IPS-11a (cell line): ENCODE measurements around the gene SYCE3.
"Not testable (repeated sequence)": the region's sequence is repeated elsewhere in the genome, so short reads cannot be mapped to it uniquely, and the experiment has no call there.

Source experiments
- H3K4me3 ChIP-seq: one replicate; pipeline ENCODE4 v1.5.1; 2013; ENCODE audit warnings: low read depth, low read length, control low read depth

SYCE3 gene, protein sequence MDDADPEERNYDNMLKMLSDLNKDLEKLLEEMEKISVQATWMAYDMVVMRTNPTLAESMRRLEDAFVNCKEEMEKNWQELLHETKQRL

DNA sequence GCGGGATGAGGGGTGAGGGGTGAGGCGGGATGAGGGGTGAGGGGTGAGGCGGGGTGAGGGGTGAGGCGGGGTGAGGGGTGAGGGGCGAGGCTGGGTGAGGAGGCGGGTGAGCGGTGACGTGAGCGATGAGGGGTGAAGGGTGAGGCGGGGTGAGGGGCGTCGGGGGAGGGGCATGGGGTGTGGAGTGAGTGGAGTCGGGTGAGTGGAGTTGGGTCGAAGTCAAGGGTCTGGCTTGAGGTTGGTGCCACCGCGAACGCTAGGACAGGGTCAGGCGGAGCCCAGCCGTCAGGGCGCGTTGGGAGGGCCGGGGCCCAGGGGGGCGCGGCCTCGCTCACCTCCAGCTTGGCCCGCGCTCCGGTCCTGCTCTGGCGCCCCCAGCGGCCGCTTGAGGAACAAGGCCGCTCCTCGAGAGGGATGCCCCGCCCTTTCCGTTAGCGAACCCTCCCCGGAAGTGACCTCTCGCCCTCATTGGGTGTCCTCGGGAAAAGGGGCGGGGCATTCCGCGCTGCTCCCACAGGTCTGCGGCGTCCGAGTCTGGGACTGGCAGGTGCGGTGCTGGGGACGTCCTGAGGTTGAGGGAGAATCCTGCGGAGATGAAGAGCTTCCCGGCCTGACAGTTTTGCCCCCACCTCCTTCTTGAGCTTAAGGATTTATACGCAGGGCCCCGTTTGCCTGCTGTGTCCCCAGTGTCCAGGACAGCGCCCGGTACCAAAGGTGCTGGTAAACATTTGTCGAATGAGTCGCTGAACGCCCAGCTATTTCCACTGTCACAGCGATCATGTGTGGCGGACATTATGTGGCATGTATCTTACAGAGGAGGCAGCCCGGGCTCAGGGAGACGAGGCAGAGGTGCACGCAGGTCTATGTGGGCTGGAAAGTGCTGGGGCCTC, at the start of gene SYCE3:
TSS of gene SYCE3 (minus strand) at position 397 of the 890 bp plus-strand sequence. CDS start 6,514 bp downstream, outside the sequence.
- H3K4me3 ChIP-seq, result peak within 1 kb of the TSS; percentile 65

DNA sequence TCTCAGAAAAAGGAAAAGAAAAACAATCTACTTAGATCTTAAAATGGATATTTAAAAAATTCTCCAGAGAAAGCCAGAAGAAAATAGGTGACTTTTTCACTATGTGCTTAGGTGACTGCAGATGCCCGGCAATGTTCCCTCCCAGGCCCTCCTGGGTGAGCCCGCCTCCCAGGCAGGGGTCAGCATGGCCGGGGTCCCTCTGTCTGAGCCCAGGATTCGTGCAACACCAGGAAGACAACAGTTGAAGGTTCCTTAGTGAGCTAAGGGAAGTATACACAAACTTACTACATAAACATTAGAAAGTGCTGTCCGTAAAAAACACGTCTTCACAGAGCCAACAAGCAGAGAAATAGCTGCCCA, 49.4 kb upstream of the SYCE3 start:
- H3K4me3 ChIP-seq, result no peak overlapping the region

DNA sequence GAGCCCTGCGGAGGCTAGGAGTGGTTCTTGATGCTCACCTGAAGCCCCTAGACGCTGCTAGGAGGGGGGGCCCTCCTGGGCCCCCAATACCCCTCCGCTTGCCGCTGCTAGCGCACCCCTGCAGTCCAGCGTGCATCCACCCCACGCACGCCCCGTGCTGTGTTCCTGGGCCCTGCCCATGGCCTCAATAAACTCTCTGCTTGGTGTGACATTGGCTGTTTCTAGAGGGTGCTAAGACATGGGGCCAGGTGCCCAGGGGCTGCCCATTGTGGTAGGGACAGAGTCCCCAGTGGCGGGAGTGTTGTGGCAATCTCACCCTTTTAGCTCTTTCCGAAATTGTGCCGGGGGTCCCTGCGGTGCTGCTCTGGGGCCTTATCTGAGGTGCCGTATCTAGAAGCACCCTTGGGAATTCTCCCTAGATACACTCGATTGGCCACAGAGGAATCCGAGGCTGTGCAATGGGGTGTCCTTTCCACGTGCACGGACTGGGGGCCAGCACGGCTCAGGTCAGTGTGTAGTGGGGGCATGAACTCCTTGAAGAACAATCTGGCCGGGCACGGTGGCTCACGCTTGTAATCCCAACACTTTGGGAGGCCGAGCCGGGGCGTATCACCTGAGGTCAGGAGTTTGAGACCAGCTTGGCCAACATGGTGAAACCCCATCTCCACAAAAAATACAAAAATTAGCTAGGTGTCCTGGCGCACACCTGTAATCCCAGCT, 48.8 kb upstream of the SYCE3 start:
- H3K4me3 ChIP-seq, result no peak overlapping the region

DNA sequence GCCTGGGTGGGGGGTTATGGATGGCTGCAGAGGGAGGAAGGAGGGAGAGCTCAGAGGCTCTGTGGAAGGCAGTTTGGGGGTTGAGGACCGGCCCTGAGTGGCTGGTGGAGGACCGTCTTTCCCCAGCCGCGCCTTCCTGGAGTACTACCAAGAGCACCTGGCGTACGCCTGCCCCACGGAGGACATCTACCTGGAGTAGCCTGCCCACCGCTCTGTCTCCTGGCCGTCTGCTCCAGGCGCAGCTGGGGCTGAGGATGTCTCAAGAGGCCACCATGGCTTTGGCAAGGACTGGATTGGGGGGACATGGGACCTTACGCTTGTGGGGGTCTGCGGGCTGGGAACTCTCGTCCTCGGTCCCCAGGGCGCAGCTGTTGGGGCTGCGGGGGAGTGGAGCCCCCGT, 47.9 kb upstream of the SYCE3 start:
- H3K4me3 ChIP-seq, result no peak overlapping the region

DNA sequence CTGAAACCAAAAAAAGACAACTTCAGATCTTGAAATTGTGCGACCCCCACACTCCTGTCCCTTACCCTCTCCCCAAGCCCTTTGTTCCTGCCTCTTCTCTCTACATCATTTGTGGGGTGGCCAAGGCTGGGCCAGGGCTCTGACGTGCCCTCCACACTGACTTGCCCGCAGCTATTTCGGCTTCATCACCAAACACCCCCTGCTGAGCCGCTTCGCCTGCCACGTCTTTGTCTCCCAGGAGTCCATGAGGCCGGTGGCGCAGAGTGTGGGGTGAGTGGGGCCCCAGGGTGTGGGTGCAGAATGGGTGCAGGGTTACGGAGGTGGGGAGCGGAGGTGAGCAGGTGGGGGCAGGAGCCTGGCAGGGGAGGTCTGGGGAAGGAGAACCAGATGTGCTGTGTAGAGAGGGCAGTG, 47.3 kb upstream of the SYCE3 start:
- H3K4me3 ChIP-seq, result no peak overlapping the region

DNA sequence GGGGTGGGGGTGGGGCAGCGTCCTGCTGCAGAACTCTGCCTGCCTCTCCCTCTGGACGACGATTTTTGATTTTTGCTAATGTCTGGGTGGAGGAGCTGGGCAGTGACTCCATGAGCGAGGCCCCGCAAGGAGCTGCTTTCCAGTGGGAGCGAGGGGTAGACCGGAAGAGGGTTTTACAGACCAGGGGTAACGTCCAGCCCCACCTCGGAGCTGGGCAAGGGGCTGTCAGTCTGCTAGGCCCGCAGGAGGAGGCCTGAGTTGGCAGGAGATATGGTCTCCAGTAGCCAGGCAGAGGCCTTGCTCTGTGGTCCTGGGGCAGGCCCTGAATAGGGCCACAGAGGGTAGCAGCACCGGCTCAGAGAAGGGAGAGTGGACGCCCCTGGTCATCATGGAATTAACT, 46.9 kb upstream of the SYCE3 start:
- no peak overlapping the region for H3K4me3 ChIP-seq

DNA sequence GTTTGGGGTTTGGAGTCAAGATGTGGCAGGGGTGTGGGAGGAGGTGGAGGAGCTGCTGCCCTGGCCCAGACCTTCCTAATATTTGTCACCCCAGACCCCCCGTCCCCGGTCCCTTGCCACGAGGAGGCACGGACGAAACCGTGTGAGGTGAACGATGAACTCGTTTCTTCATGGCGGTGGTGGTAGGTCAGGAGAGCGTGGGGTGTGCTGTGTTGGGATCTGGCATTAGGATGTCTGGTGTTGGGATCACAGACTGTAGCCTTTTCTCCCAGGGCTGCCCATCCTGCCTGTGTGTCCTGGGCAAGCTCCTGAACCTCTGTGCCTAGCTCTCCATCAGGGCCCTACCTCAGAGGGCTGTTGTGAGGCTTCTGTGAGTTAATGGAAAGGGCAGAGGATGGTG, 46.3 kb upstream of the SYCE3 start:
- no peak overlapping the region for H3K4me3 ChIP-seq

DNA sequence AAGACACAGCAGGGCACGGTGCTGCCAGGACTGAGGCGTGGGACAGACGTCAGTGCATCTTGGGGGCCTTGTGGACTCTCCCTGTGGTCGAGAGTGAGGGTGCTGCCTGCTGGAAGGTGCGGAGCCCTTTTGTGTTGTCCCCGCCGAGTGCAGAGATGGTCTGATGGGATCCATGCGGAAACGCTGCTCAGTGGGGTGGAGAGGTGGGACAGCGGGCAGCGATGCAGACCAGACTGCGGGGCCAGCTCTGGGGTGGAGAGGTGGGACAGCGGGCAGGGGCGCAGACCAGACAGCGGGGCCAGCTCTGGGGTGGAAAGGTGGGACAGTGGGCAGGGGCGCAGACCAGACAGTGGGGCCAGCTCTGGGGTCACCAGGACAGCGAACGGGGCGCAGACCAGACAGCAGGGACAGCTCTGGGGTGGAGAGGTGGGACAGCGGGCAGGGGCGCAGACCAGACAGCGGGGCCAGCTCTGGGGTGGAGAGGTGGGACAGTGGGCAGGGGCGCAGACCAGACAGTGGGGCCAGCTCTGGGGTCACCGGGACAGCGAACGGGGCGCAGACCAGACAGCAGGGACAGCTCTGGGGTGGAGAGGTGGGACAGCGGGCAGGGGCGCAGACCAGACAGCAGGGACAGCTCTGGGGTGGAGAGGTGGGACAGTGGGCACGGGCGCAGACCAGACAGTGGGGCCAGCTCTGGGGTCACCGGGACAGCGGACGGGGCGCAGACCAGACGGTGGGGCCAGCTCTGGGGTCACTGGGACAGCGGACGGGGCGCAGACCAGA, 45.5 kb upstream of the SYCE3 start:
- H3K4me3 ChIP-seq, result not testable (repeated sequence)

DNA sequence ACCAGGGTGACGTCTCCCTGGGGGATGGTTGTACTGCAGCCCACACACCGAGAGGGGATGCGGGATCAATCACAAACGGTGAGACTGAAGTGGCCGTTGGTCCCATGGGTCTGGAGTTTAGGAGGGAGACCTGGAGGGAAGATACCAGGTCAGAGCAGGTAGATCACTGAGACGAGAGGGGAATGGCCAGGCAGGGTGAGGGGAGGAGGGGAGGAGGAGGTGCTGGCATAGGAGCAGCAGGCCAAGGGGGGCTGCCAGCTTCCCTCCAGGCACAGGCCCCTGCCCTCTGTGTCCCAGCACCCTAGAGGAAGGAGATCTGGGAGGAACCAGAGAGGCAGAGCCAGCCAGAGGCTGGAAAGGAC, 44.9 kb upstream of the SYCE3 start:
- H3K4me3 ChIP-seq, result no peak overlapping the region

DNA sequence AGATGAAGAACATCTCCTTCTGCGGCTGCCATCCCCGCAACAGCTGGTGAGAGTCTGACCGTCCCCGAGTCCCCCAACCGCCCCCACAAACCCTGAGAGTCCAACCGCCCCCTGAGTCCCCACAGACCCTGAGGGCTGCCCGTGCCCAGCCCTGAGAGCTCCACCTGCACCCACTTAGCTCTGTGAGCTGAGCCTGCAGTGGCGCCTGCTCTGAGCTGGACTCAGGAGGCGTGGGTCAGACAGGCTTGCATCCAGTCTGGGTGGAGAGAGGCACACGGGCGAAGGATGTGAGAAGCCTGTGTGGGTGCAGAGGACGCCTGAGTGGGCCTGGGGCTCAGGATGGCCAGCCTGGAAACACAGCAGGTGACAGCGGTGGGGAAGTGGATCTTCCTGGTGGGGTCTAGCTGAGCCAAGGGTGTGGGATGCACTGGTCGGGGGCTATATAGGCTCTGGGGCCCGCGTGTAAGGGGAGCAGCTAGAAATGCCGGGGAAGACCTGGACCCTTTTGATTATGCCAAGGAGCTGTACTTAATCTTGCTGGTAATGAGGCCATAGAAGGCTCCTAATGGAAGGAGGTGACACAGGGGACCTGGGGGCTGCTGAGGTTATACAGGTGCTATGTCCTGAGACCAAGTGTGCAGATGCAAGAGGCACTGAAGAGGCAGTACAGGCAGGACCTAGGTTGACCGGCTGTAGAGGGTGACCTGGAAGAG, 44.4 kb upstream of the SYCE3 start:
- no peak overlapping the region for H3K4me3 ChIP-seq

DNA sequence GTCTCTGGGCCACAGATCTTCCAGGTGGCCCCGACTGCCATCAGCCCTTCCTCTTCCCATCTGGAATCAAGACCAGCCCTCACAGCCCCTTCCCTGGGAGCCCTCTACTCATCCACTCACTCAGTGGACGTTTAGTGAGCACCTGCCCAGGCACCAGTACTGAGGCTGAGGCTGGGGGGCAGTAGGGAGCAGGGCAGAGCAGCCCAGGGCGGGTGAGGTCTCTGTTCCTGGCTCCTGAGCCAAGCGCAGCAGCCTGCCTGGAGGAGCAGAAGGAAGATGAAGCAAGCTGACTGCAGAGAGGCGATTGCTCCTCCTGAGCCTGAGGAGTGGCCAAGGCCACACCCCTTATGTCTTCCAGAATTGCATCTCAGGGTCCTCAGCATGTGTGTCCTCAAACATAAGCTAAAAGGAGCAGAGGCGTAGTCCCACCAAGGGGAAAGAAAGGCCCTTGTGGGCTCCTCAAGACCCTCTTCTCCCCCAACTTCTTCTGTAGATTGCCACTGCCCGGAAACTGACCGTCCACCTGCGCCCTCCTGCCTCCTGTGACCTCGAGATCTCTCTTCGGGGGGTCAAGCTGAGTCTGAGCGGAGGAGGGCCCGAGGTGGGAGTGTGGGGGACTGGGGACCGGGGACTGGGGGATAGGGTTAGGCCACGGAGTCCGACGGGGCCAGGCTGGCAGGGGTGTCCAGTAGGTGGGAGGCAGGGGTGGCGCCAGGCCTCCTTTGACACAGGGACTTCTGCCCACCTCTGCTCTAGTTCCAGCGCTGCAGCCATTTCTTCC, 43.6 kb upstream of the SYCE3 start:
- no peak overlapping the region for H3K4me3 ChIP-seq

DNA sequence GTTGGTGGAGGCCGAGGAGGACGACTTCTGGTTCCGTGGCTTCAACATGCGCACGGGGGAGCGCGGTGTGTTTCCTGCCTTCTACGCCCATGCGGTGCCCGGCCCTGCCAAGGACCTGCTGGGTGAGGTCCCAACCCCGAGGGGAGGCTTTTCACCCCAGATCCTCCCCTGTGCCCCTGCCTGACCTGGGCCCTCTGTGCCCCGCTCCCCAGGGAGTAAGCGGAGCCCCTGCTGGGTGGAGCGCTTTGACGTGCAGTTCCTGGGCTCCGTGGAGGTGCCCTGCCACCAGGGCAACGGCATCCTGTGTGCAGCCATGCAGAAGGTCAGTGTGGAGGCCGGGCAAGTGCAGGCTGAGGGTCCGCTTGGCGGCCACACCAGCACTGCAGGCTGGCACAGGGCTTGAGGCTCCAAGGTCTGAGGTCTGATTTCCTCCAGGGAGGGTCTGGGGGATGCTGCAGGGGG, 42.9 kb upstream of the SYCE3 start:
- H3K4me3 ChIP-seq, result no peak overlapping the region

DNA sequence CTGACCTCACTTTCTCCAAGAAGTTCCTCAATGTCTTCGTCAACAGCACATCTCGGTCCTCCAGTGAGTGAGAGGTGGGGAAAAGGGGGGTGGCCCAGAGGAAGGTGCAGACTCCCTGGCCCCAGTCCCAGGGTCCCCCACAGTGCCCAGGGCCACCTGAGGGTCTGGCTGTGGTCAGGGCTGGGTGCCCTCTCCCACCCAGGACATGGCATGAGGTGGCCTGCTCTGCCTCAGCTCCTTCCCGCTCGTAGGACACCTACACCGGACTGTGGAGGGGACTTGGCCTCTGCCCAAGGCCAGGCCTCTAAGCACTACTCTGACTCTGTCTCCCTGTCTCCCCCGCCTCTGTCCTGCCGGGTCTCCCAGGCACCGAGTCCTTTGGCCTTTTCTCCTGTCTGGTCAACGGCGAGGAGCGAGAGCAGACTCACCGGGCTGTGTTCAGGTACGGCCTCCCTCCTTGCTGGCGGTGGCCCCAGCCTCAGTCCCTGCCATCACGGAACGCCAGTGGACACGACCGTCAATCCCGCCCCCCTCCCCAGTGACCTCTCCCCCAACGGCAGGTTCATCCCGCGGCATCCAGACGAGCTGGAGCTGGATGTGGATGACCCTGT, 42.4 kb upstream of the SYCE3 start:
- H3K4me3 ChIP-seq, result no peak overlapping the region

DNA sequence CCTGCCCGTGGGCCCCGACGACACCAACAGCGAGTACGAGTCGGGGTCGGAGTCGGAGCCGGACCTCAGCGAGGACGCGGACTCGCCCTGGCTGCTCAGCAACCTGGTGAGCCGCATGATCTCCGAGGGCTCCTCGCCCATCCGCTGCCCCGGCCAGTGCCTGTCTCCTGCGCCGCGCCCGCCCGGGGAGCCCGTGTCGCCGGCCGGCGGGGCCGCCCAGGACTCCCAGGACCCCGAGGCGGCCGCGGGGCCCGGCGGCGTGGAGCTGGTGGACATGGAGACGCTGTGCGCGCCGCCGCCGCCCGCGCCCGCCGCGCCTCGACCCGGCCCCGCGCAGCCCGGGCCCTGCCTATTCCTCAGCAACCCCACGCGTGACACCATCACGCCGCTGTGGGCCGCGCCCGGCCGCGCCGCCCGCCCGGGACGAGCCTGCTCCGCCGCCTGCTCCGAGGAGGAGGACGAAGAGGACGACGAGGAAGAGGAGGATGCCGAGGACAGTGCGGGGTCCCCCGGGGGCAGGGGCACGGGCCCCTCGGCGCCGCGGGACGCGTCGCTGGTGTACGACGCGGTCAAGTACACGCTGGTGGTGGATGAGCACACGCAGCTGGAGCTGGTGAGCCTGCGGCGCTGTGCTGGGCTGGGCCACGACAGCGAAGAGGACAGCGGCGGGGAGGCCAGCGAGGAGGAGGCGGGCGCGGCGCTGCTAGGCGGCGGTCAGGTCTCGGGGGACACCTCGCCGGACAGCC, 41.7 kb upstream of the SYCE3 start:
- H3K4me3 ChIP-seq, result no peak overlapping the region

DNA sequence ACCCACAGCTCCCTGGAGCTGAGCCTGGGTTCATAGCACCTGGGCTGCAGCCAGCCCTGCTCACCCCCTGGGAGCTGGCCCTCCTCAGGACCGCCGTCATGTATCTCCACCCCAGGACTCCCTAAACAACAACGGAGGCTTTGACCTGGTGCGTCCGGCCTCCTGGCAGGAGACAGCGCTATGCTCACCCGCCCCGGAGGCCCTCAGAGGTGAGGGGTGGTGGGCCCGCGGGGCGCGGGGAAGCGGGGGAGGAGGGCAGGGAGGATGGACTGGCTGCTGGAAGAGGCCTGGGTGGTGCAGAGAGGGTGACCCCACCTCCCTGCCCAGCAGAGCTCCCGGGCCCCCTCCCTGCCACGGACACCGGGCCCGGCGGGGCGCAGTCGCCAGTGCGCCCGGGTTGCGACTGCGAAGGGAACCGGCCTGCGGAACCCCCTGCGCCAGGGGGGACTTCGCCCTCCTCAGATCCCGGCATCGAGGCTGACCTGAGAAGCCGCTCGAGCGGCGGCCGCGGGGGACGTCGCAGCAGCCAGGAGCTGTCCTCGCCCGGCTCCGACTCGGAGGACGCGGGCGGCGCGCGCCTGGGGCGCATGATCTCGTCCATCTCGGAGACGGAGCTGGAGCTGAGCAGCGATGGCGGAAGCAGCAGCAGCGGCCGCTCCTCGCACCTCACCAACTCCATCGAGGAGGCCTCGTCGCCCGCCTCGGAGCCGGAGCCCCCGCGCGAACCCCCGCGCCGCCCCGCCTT, 41.0 kb upstream of the SYCE3 start:
- no peak overlapping the region for H3K4me3 ChIP-seq

DNA sequence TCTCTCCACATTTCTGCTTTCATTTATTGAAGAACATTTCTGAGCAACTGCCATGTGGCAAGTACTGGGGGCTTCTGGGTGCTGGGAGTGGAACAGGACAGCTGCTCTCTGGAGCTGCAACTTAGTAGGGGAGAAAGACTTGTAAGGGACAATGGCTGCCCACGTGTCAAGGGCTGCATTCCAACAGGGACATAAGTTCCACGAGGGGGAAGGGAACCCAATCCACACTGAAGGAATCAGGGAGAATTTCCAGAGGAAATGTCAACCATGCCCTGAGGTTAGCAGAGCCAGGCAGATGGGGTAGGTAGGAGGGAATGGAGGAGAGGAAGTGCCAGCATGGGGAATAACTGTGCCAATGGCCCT, 39.6 kb upstream of the SYCE3 start:
- H3K4me3 ChIP-seq, result no peak overlapping the region

DNA sequence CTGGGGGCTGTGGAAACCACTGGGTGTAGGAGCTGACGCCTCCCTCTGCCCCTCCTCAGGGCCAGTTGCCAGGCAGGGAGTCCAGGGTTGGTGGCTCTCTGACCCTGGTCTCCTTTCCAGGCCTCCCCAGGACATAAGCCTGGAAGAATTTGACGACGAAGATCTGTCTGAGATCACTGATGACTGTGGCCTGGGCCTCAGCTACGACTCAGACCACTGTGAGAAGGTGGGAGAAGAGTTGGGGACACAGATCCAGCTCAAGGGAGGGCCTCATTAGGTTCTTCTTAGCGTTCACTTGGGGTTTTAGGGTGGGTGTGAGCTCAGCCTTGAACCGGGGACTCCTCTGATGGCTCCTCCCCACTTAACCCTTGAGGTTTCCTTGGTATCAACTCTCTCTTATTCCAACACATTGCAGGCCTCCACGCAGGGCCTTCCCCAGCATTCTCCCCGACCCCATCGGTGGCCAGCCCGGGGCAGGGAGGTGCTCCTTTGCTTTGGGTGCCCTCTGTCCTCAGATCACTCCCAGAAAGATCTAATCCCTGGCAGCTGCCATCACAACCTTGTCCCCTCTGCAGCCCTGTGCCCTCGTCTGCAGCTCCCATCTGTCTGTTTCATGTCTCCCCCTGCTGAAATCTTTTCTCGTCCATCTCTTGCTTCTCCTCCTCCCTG, 39.1 kb upstream of the SYCE3 start:
- no peak overlapping the region for H3K4me3 ChIP-seq
